ENCODE data around the gene LGMN. TPM values are rescaled to one million over a fixed set of nuclear protein-coding genes. Genes with fewer than 3 reads are reported as not detected.

Gene LGMN
- total RNA-seq, 6 experiments from 2014 or later: 37.0 to 57.3 (median 43.3) TPM

DNA sequence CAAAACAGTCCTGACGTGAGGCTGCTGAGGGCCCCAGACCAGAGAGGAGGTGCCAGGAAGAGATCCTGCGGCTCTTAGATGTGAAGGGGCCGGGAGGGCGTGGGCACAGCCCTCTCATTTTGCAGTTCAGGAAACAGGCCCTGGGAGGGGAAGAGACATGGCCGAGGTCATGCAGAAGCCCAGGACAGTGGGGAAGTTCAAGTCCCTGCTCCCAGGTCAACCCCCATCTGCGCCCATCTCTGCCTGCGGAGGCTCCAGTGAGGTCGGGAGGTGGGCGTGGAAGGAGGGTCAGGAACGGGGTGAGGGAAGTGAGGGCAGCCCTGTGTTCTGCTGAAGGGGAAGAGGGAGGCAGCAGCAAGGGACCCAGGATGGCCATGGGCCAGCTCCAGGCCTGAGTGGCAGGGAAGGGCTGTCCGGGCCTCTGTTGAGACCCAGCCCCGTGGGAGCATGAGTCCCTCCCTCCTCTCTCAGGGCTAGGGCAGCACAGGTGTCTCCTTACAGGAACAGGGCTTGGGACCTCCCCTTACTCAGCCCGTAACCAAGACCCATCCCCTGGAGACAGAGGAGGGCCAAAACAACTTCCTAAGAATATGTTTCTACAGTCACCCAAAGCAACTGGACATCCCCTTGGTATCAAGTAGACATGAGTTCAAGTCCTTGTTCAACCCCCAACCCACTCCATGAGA, 90.8 kb downstream of the LGMN start:
- peaks cover 13% of the 10 kb centered on the region for H3K4me1 Mint-ChIP-seq (ENCODE audit: low read depth)
- no peaks in the 10 kb centered on the region for H3K9me3 Mint-ChIP-seq
- H3K27ac Mint-ChIP-seq: no peak overlapping the region
- peaks cover 41% of the 10 kb centered on the region for H3K36me3 Mint-ChIP-seq (ENCODE audit: low read depth)
- DNase-seq: no peak
- TF ChIP-seq, protein P1, sequence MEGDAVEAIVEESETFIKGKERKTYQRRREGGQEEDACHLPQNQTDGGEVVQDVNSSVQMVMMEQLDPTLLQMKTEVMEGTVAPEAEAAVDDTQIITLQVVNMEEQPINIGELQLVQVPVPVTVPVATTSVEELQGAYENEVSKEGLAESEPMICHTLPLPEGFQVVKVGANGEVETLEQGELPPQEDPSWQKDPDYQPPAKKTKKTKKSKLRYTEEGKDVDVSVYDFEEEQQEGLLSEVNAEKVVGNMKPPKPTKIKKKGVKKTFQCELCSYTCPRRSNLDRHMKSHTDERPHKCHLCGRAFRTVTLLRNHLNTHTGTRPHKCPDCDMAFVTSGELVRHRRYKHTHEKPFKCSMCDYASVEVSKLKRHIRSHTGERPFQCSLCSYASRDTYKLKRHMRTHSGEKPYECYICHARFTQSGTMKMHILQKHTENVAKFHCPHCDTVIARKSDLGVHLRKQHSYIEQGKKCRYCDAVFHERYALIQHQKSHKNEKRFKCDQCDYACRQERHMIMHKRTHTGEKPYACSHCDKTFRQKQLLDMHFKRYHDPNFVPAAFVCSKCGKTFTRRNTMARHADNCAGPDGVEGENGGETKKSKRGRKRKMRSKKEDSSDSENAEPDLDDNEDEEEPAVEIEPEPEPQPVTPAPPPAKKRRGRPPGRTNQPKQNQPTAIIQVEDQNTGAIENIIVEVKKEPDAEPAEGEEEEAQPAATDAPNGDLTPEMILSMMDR (IDR thresholded peaks at IDR 0.05): no peak
- H3K27me3 Mint-ChIP-seq (ENCODE audit: insufficient read depth): peaks cover 7% of the 10 kb centered on the region
- no peak overlapping the region for H3K4me3 Mint-ChIP-seq

DNA sequence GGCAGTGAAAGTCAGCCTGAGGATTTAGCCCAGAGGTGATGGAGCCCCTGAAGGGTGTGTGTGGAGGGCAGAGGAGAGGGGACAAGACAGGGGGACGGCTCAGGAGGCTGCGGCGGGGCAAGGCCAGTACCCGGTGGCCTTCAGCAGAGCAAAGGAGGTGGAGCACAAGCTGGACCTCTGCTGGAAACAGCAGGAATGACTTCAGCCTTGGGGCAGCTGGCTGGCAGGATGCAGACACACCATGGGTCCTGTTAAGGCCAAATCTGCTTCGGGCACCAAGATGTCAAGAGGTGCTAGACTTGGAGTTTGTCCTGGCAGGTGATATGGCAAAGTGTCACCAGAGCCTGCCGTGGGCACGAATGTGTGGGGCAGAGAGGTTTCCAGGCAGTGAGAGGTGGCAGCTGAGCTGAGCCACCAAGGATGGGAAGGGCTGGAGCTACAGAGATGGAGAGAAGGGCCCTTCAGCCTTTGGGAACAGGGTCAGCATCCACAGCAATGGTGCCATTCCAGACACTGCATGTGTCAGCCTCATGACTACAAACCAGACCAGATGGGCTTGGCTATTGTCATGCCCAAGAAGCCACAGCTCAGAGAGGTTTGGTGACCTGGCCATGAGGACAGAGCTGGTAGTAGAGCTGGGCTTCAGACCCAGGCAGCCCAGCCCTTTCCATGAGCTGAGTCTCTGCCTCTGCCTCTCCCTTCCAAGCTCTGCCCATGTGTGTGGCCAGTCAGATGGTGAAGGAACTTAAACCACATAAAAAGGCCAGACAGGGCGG, 91.9 kb downstream of the LGMN start:
- H3K4me3 Mint-ChIP-seq: no peak overlapping the region
- H3K4me1 Mint-ChIP-seq (ENCODE audit: low read depth): peaks cover 13% of the 10 kb centered on the region
- DNase-seq: peak; percentile 14
- peaks cover 35% of the 10 kb centered on the region for H3K36me3 Mint-ChIP-seq (ENCODE audit: low read depth)
- H3K27ac Mint-ChIP-seq: no peak overlapping the region
- TF ChIP-seq, protein P1 (IDR thresholded peaks at IDR 0.05): peak; percentile 48
- H3K9me3 Mint-ChIP-seq: no peaks in the 10 kb centered on the region
- H3K27me3 Mint-ChIP-seq (ENCODE audit: insufficient read depth): peaks cover 7% of the 10 kb centered on the region

DNA sequence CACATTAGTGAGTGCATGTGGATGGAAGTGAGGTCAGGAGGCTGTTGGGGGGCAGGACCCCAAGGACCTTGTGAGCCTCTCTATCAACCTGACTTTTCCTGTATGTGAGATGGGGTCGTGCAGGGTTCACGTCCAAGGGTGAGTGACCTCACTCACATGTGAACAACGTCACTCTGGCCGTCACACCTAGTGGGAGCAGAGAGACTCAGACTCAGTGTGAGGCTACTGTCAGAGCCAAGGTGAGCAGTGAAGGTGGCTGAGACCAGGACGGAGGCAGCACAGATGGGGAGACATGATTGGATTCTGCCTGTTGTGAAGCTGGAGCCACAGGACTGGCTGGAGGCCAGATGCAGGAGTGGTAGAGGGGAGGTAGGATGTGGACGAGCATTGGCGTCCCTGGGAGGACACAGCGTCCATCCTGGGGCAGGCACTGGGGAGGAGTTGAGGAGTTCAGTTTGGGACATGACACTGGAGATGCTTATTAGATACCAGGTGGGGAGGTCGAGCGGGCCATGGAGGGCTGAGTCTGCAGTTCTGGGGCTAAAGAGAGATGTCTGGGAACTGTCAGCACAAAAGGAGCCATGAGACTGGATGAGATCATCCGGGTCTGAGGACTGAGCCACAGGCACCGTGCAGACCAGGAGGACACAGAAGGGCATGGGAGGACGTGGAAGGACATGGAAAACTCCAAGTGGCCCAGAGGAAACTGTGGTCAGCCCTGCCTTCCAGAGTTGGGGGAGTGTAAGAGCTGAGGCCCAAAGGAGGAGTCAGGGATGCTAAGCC, 92.8 kb downstream of the LGMN start:
- TF ChIP-seq, protein P1 (IDR thresholded peaks at IDR 0.05): no peak
- H3K36me3 Mint-ChIP-seq (ENCODE audit: low read depth): peaks cover 29% of the 10 kb centered on the region
- no peaks in the 10 kb centered on the region for H3K9me3 Mint-ChIP-seq
- peaks cover 13% of the 10 kb centered on the region for H3K4me1 Mint-ChIP-seq (ENCODE audit: low read depth)
- no peak overlapping the region for H3K4me3 Mint-ChIP-seq
- DNase-seq: no peak
- H3K27me3 Mint-ChIP-seq (ENCODE audit: insufficient read depth): peaks cover 7% of the 10 kb centered on the region
- H3K27ac Mint-ChIP-seq: 0 out of 2 replicates have a peak overlapping the region, but pooled peaks have one; percentile 2

DNA sequence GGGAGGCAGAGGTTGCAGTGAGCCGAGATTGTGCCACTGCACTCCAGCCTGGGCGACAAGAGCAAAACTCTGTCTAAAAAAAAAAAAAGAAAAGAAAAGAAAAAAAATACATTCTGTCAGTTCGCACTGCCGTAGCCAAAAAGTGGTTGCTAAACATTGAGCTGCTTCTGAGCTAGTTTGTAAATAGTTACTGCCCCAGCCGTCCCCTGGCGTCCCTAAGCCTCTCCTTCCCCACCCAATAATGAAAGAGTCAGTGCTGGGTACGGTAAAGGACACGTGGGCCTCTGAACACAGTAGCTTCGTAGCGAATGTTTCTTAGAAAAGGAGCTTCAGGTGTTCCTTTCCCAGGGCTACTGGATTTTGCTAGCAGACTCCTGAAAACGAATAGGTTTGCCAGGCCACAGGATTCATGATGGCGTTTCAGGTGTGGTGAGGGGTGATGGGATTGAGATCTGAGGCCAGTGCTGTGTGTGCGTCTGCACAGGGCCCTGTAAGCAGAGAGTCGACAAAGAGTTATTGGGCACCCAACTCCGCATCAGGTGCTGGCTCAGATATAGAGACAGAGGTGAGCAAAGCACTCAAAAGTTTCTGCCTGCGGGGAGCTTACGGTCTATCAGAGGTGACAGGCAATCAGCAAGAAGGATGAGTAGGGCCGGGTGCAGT, 94.1 kb downstream of the LGMN start:
- H3K27me3 Mint-ChIP-seq (ENCODE audit: insufficient read depth): peaks cover 4% of the 10 kb centered on the region
- peaks cover 13% of the 10 kb centered on the region for H3K4me1 Mint-ChIP-seq (ENCODE audit: low read depth)
- peaks cover 19% of the 10 kb centered on the region for H3K36me3 Mint-ChIP-seq (ENCODE audit: low read depth)
- no peak overlapping the region for H3K27ac Mint-ChIP-seq
- DNase-seq: no peak
- H3K9me3 Mint-ChIP-seq: no peaks in the 10 kb centered on the region
- TF ChIP-seq, protein P1 (IDR thresholded peaks at IDR 0.05): no peak
- no peak overlapping the region for H3K4me3 Mint-ChIP-seq

Other genes with a start within 250 kb of the LGMN start
- 10 to 100 TPM; 19.7 to 26.0 (median 24.6) TPM for gene RIN3, start 234.8 kb downstream of the LGMN start, total RNA-seq (2021; fragmentation: NEBNext Ultra II Directional; extraction: Animal tissue kit (Norgen Biotek cat#: 25700))
- 10 to 100 TPM; 41.1 to 50.7 (median 48.3) TPM for gene GOLGA5, start 45.7 kb upstream of the LGMN start, total RNA-seq (2021; fragmentation: NEBNext Ultra II Directional; extraction: Animal tissue kit (Norgen Biotek cat#: 25700))
- not detected for gene CHGA, start 174.5 kb upstream of the LGMN start, total RNA-seq (2021; fragmentation: NEBNext Ultra II Directional; extraction: Animal tissue kit (Norgen Biotek cat#: 25700))

All from HFFc6 (cell line).